ENCODE data around the gene SUSD3.

The SUSD3 gene

GRCh38 chr9:93041108-93041802, 17.2 kb upstream of the SUSD3 start:
- no peak overlapping the region for H3K9ac ChIP-seq (ENCODE audit: insufficient read length)
- no peak overlapping the region for H3K27ac ChIP-seq
- no peaks in the 10 kb centered on the region for H3K9me3 ChIP-seq (ENCODE audit: low read depth, low read length)
- no peak for DNase-seq (ENCODE audit: low read depth, low spot score)
- no peak for TF ChIP-seq POLR2AphosphoS5 (IDR thresholded peaks at IDR 0.05; ENCODE audit: borderline replicate concordance, low read depth, low read length)
- TF ChIP-seq EZH2 (IDR thresholded peaks at IDR 0.05): no peak
- no peak for TF ChIP-seq FOXP2 (optimal IDR thresholded peaks at IDR 0.05; ENCODE audit: control extremely low read depth, extremely low read length, insufficient read depth)
- no peak overlapping the region for H3K4me3 ChIP-seq
- no peaks in the 10 kb centered on the region for H3K36me3 ChIP-seq (ENCODE audit: insufficient read depth, low read length)

GRCh38 chr9:93043122-93043521, 15.4 kb upstream of the SUSD3 start:
- no peak overlapping the region for H3K27ac ChIP-seq
- no peak overlapping the region for H3K9ac ChIP-seq (ENCODE audit: insufficient read length)
- H3K36me3 ChIP-seq (ENCODE audit: insufficient read depth, low read length): no peaks in the 10 kb centered on the region
- DNase-seq (ENCODE audit: low read depth, low spot score): no peak
- H3K4me3 ChIP-seq: no peak overlapping the region
- H3K9me3 ChIP-seq (ENCODE audit: low read depth, low read length): no peaks in the 10 kb centered on the region
- TF ChIP-seq EZH2 (IDR thresholded peaks at IDR 0.05): no peak
- no peak for TF ChIP-seq FOXP2 (optimal IDR thresholded peaks at IDR 0.05; ENCODE audit: control extremely low read depth, extremely low read length, insufficient read depth)
- no peak for TF ChIP-seq POLR2AphosphoS5 (IDR thresholded peaks at IDR 0.05; ENCODE audit: borderline replicate concordance, low read depth, low read length)

GRCh38 chr9:93045521-93045920, 13.0 kb upstream of the SUSD3 start:
- no peak for DNase-seq (ENCODE audit: low read depth, low spot score)
- no peaks in the 10 kb centered on the region for H3K9me3 ChIP-seq (ENCODE audit: low read depth, low read length)
- no peak overlapping the region for H3K4me3 ChIP-seq
- H3K27ac ChIP-seq: no peak overlapping the region
- TF ChIP-seq FOXP2 (optimal IDR thresholded peaks at IDR 0.05; ENCODE audit: control extremely low read depth, extremely low read length, insufficient read depth) (no peak), EZH2 (IDR thresholded peaks at IDR 0.05) (no peak), POLR2AphosphoS5 (IDR thresholded peaks at IDR 0.05; ENCODE audit: borderline replicate concordance, low read depth, low read length) (no peak)
- no peak overlapping the region for H3K9ac ChIP-seq (ENCODE audit: insufficient read length)
- no peaks in the 10 kb centered on the region for H3K36me3 ChIP-seq (ENCODE audit: insufficient read depth, low read length)

- TF ChIP-seq POLR2AphosphoS5 (IDR thresholded peaks at IDR 0.05; ENCODE audit: borderline replicate concordance, low read depth, low read length): no peak
- no peak for DNase-seq (ENCODE audit: low read depth, low spot score)
- H3K9ac ChIP-seq (ENCODE audit: insufficient read length): no peak overlapping the region
- H3K36me3 ChIP-seq (ENCODE audit: insufficient read depth, low read length): no peaks in the 10 kb centered on the region
- H3K27ac ChIP-seq: no peak overlapping the region
- H3K4me3 ChIP-seq: no peak overlapping the region
- H3K9me3 ChIP-seq (ENCODE audit: low read depth, low read length): no peaks in the 10 kb centered on the region
These were observed 9.7 kb upstream of the SUSD3 start for GRCh38 chr9:93048566-93049448.

- Histone ChIP-seq H3K4me3 (no peak overlapping the region), H3K9me3 (ENCODE audit: low read depth, low read length) (no peaks in the 10 kb centered on the region), H3K36me3 (ENCODE audit: insufficient read depth, low read length) (no peaks in the 10 kb centered on the region), H3K27ac (no peak overlapping the region), H3K9ac (ENCODE audit: insufficient read length) (no peak overlapping the region)
- no peak for TF ChIP-seq FOXP2 (optimal IDR thresholded peaks at IDR 0.05; ENCODE audit: control extremely low read depth, extremely low read length, insufficient read depth)
- TF ChIP-seq POLR2AphosphoS5 (IDR thresholded peaks at IDR 0.05; ENCODE audit: borderline replicate concordance, low read depth, low read length): no peak
- TF ChIP-seq EZH2 (IDR thresholded peaks at IDR 0.05): no peak
- DNase-seq (ENCODE audit: low read depth, low spot score): no peak
These were observed 9.0 kb upstream of the SUSD3 start for GRCh38 chr9:93049491-93049890.

- DNase-seq (ENCODE audit: low read depth, low spot score): no peak
- no peaks in the 10 kb centered on the region for H3K9me3 ChIP-seq (ENCODE audit: low read depth, low read length)
- TF ChIP-seq EZH2 (IDR thresholded peaks at IDR 0.05): no peak
- no peak for TF ChIP-seq POLR2AphosphoS5 (IDR thresholded peaks at IDR 0.05; ENCODE audit: borderline replicate concordance, low read depth, low read length)
- TF ChIP-seq FOXP2 (optimal IDR thresholded peaks at IDR 0.05; ENCODE audit: control extremely low read depth, extremely low read length, insufficient read depth): no peak
These were observed 8.3 kb upstream of the SUSD3 start for GRCh38 chr9:93050231-93050630.

GRCh38 chr9:93051680-93052089, 6.8 kb upstream of the SUSD3 start:
- no peak for DNase-seq (ENCODE audit: low read depth, low spot score)
- no peak overlapping the region for H3K9ac ChIP-seq (ENCODE audit: insufficient read length)

More at GRCh38 chr9:93050231-93050630, 8.3 kb upstream of the SUSD3 start:
- H3K4me3 ChIP-seq: no peak overlapping the region
- no peak overlapping the region for H3K9ac ChIP-seq (ENCODE audit: insufficient read length)
- no peaks in the 10 kb centered on the region for H3K36me3 ChIP-seq (ENCODE audit: insufficient read depth, low read length)
- H3K27ac ChIP-seq: no peak overlapping the region

GRCh38 chr9:93052791-93053540, 5.5 kb upstream of the SUSD3 start:
- TF ChIP-seq FOXP2 (optimal IDR thresholded peaks at IDR 0.05; ENCODE audit: control extremely low read depth, extremely low read length, insufficient read depth) (no peak), EZH2 (IDR thresholded peaks at IDR 0.05) (no peak), POLR2AphosphoS5 (IDR thresholded peaks at IDR 0.05; ENCODE audit: borderline replicate concordance, low read depth, low read length) (no peak)
- no peak overlapping the region for H3K27ac ChIP-seq
- H3K9me3 ChIP-seq (ENCODE audit: low read depth, low read length): no peaks in the 10 kb centered on the region
- H3K36me3 ChIP-seq (ENCODE audit: insufficient read depth, low read length): no peaks in the 10 kb centered on the region
- H3K9ac ChIP-seq (ENCODE audit: insufficient read length): no peak overlapping the region
- no peak overlapping the region for H3K4me3 ChIP-seq
- DNase-seq (ENCODE audit: low read depth, low spot score): no peak

More at GRCh38 chr9:93051680-93052089, 6.8 kb upstream of the SUSD3 start:
- Histone ChIP-seq H3K4me3 (no peak overlapping the region), H3K9me3 (ENCODE audit: low read depth, low read length) (no peaks in the 10 kb centered on the region), H3K36me3 (ENCODE audit: insufficient read depth, low read length) (no peaks in the 10 kb centered on the region), H3K27ac (no peak overlapping the region)
- no peak for TF ChIP-seq FOXP2 (optimal IDR thresholded peaks at IDR 0.05; ENCODE audit: control extremely low read depth, extremely low read length, insufficient read depth)
- no peak for TF ChIP-seq POLR2AphosphoS5 (IDR thresholded peaks at IDR 0.05; ENCODE audit: borderline replicate concordance, low read depth, low read length)
- TF ChIP-seq EZH2 (IDR thresholded peaks at IDR 0.05): no peak
